Measurements from ENCODE around the gene GSN.

DNA sequence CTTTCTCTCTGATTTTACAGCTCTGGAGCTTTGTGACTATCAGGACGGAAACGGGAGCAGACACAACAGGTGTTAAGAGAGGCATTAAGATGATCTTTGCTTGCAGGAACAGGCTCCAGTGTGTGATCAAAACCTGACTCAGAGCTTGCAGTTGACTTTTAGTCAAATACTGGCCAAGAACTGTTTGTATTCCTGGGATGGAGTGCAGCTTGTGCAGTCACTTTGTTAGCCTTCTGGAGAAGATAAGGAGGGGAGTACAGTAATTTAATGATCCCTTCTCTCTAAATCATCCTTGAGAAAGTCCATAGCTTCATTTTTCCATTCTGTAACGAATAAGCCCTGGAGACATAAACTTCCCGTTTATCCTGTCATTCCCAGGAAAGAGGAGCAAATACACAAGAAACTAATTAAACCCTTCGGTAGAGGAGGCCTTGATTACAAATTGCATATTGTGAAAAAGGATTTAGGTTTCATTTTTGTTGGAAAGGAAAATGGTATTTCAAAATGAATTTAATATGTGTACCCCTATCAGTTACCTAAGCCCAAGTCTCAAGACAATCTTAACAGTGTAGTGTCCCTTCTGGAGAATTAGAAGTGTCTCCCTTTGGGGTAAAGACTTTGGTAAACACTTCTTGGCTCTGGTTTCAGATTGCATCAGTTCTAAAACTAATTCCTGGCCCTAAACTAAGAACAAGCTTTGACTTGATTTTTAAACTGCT, 105.2 kb downstream of the GSN start:
- no peak for TF ChIP-seq POLR2A (IDR thresholded peaks at IDR 0.05)
- TF ChIP-seq, protein P1, sequence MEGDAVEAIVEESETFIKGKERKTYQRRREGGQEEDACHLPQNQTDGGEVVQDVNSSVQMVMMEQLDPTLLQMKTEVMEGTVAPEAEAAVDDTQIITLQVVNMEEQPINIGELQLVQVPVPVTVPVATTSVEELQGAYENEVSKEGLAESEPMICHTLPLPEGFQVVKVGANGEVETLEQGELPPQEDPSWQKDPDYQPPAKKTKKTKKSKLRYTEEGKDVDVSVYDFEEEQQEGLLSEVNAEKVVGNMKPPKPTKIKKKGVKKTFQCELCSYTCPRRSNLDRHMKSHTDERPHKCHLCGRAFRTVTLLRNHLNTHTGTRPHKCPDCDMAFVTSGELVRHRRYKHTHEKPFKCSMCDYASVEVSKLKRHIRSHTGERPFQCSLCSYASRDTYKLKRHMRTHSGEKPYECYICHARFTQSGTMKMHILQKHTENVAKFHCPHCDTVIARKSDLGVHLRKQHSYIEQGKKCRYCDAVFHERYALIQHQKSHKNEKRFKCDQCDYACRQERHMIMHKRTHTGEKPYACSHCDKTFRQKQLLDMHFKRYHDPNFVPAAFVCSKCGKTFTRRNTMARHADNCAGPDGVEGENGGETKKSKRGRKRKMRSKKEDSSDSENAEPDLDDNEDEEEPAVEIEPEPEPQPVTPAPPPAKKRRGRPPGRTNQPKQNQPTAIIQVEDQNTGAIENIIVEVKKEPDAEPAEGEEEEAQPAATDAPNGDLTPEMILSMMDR (IDR thresholded peaks at IDR 0.05) = no peak

Data from heart left ventricle (tissue), 13 donors.